ENCODE results near the gene ZSWIM6.
A peak's percentile ranks its signal among the peaks of the same experiment; 100 is the strongest.

ZSWIM6 gene

DNA sequence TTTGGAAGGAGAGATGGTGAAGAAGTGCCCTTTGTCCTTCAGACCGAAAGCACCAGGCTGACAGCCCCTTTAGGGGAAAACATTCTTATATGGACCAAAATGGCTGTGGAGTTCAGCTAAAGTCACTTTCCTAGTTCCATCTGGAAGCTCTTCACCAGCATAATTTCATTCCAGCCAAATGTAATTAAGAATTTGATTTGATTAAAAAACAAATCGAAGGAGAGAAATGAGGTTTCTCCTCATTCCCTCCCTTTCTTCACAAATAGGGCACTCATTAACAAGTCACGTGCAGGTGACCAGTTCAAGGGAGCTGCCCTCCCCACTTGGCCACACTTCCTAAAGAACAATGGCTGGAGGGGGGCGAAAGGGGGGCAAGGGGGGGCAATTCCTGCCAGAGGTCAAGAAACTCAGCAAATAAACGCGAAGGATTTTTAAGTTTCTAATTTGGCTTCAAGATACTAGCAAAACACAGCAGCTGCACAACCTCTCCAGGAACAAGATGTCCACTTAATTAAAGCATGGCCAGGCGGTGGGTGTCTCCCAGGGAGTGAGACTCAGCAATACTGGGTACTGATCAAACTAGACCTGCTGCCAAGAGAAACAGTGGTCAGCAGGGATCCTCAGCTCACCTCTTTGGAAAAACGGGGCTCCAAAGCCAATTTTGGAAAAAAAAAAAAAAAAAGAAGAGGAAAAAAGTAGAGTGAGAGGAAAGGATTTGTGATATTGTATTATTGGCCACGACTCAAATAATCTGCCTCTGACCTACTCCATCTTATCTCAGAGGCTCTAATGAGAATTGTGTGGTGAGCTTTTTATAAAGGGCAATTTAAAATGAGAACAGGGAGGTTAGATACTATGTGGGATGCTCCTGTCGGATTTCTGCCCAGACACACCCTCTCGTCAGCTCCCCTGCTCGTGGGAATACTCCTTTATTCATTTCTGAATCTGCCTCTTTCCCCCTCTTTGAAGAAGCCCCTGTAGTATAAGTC lies 254.3 kb downstream of the ZSWIM6 start:
- no peak overlapping the region for H3K4me3 ChIP-seq (ENCODE audit: low read length)
- no peak for DNase-seq (ENCODE audit: low read depth)
- TF ChIP-seq, protein P1, sequence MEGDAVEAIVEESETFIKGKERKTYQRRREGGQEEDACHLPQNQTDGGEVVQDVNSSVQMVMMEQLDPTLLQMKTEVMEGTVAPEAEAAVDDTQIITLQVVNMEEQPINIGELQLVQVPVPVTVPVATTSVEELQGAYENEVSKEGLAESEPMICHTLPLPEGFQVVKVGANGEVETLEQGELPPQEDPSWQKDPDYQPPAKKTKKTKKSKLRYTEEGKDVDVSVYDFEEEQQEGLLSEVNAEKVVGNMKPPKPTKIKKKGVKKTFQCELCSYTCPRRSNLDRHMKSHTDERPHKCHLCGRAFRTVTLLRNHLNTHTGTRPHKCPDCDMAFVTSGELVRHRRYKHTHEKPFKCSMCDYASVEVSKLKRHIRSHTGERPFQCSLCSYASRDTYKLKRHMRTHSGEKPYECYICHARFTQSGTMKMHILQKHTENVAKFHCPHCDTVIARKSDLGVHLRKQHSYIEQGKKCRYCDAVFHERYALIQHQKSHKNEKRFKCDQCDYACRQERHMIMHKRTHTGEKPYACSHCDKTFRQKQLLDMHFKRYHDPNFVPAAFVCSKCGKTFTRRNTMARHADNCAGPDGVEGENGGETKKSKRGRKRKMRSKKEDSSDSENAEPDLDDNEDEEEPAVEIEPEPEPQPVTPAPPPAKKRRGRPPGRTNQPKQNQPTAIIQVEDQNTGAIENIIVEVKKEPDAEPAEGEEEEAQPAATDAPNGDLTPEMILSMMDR (IDR thresholded peaks at IDR 0.05; ENCODE audit: insufficient read depth, low read depth, low read length, missing control alignments) = no peak

DNA sequence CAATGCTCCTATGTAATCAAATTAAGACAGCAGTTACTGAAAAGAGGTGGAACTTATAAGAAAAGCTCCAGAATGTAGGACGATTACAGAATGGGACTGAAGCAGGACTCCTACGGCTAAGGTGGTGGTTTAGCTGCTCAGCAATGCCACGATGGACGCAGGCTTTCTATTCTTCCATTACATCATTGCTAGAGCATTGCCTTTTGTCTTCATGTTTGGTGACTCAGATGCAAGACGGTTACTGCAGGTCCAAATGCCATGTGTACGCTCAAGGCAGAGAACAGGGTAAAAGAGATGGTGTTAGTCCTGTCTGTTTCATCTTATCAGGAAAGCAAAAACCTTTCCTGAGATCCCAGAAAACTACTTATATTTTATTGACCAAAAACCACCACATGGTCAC lies 255.1 kb downstream of the ZSWIM6 start:
- no peak overlapping the region for H3K4me3 ChIP-seq (ENCODE audit: low read length)
- peak; percentile 16 for DNase-seq (ENCODE audit: low read depth)
- TF ChIP-seq, protein P1 (IDR thresholded peaks at IDR 0.05; ENCODE audit: insufficient read depth, low read depth, low read length, missing control alignments) = no peak

DNA sequence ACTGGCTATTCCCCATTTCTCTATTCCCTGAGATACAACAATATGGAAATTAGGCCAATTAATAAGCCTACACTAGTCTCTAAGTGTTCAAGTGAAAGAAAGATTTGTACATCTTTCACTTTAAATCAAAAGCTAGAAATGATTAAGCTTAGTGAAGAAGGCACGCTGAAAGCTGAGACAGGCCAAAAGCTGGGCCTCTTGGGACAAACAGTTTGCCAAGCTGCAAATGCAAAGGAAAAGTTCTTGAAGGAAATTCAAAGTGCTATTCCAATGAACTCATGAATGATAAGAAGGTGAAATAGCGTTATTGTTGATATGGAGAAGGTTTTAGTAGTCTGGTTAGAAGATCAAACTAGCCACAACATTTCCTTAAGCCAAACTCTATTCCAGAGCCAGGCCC lies 256.2 kb downstream of the ZSWIM6 start:
- TF ChIP-seq, protein P1 (IDR thresholded peaks at IDR 0.05; ENCODE audit: insufficient read depth, low read depth, low read length, missing control alignments) = no peak
- no peak overlapping the region for H3K4me3 ChIP-seq (ENCODE audit: low read length)
- no peak for DNase-seq (ENCODE audit: low read depth)

DNA sequence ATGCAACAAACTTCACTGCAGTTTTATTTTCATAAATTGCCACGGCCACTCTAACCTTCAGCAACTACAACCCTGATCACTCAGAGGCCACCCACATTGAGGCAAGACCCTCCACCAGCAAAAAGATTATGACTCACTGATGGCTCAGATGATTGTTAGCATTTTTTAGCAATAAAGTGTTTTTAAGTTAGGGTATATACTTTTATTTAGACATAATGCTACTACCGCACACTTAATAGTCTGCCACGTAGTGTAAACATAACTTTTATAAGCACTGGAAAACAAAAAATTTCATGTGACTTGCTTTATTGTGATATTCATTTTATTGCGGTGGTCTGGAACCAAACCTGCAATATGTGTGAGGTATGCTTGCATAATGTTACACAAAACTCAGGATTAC lies 257.9 kb downstream of the ZSWIM6 start:
- no peak overlapping the region for H3K4me3 ChIP-seq (ENCODE audit: low read length)
- TF ChIP-seq, protein P1 (IDR thresholded peaks at IDR 0.05; ENCODE audit: insufficient read depth, low read depth, low read length, missing control alignments) = no peak
- DNase-seq (ENCODE audit: low read depth) = no peak

DNA sequence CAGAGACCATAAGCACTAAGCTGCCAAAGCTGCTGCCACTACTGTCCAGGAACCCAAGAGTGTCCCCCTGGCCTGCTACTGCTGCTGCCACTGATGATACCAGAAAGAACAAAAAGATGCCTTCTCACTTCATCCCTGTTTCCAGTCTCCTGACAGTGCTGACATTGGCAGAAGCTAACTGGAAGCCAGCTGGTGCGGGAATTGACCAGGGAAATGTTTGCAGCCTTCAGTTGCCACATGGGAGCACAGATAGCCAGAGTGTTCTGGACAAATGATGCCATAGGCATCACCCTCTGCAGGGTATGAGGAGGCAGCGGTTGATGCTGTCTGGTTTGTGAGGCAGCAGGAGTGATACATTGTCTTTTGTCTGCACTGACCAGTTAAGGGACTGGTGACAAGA lies 258.4 kb downstream of the ZSWIM6 start:
- H3K4me3 ChIP-seq (ENCODE audit: low read length) = no peak overlapping the region
- TF ChIP-seq, protein P1 (IDR thresholded peaks at IDR 0.05; ENCODE audit: insufficient read depth, low read depth, low read length, missing control alignments) = no peak
- DNase-seq (ENCODE audit: low read depth) = no peak

DNA sequence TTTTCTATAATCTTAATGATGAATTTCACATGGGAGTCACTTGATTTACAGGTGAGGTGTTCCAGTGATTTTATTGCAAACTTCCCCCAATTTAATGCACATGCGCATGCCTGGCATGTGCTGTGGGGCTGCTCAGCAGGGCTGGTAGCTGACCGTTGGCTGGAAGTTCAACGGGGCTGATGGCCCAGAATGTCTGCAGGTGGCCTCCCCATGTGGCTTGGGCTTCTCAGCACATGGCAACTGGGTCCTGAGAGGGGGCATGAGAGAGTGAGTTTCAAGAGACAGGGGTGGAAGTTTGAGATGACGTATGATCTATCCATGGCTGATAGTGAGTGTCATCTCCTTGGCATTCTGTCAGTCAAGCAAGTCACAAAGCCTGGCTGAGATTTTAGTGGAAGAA lies 259.8 kb downstream of the ZSWIM6 start:
- TF ChIP-seq, protein P1 (IDR thresholded peaks at IDR 0.05; ENCODE audit: insufficient read depth, low read depth, low read length, missing control alignments) = no peak
- no peak overlapping the region for H3K4me3 ChIP-seq (ENCODE audit: low read length)
- DNase-seq (ENCODE audit: low read depth) = no peak
